Activated CD8-positive, alpha-beta memory T cell treated with anti-CD3 and anti-CD28 coated beads, Interleukin-2, amount 50 U/mL, for 24 hours (primary cell): Measurements from ENCODE around the gene TSC1.
"Not testable (repeated sequence)": the region's sequence is repeated elsewhere in the genome, so short reads cannot be mapped to it uniquely, and the experiment has no call there.

Experiments
- DNase-seq: peaks from one replicate; pipeline ENCODE4 v3.0.0-alpha.2; 2020; ENCODE audit errors: extremely low read depth

Gene TSC1

DNA sequence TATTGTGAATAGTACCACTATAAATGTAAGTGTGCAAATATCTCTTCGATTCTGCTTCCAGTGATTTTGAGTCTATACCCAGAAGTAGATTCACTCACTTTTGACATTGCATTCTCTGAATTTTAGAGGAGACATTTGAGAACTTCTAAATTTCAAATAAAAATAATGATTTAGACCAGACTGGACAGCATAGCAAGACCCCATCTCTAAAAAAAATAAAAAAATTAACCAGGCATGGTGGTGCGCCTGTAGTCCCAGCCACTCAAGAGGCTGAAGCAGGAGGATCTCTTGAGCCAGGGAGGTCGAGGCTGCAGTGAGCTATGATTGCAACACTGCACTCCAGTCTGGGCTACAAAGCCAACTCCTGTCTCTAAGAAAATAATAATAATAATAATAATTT is 32.2 kb upstream of the TSC1 start:
- DNase-seq, result no peak

DNA sequence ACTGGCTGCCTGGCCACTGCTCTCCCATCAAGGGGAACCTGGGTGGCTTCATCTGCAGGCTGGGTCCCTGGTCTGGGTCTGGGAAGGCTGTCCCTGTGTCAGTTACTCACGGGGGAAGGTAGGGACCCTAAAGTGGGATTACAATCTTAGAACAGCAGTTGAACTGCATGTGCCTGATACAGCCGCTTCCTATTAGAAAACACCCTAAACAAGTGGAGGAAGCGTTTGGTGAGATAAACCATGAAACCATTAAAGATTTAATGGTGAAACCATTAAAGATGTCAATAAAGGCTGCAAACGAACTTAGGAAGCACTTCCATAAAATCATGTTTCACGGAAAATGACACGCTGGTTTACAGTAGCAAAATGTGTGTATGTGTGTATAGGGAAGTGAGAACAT is 31.5 kb upstream of the TSC1 start:
- no peak for DNase-seq

DNA sequence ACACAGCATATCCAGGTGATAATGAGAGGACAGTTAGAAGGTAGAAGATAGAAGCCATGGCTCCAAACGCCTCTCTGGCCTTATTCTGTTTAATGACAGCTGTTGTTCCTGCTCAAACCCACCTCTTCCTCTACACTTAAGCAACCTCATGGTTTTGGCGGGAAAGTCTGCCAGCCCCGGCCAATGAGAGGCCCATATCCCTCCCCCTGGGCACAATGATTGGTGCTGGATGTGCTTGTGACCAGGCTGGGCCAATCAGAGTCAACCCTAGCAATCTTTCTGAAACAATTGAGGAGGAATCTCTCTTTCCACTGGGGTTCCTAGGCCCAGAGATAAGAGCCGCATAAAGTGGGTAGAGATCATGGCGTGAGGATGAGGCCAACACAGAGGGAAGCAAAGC is 29.3 kb upstream of the TSC1 start:
- no peak for DNase-seq

DNA sequence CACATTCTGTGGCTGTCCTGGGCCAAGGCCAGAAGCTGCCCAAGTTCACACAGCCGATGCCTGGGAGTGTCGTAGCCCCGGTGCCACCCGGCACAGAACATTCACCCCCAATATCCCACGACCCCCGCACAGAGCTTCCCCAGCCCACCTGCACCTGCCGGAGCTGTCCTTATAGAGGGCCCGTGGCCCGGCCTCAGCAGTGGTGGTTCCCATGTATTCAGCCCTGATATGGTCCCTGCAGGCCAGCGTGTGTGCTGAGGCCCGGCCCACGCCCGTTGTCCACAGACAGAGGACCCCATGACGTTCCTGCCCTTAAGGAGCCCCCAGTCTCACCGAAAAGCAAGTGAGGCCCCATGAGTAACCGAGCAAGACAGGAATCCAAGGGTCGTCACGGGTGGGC is 28.8 kb upstream of the TSC1 start:
- DNase-seq, result no peak

DNA sequence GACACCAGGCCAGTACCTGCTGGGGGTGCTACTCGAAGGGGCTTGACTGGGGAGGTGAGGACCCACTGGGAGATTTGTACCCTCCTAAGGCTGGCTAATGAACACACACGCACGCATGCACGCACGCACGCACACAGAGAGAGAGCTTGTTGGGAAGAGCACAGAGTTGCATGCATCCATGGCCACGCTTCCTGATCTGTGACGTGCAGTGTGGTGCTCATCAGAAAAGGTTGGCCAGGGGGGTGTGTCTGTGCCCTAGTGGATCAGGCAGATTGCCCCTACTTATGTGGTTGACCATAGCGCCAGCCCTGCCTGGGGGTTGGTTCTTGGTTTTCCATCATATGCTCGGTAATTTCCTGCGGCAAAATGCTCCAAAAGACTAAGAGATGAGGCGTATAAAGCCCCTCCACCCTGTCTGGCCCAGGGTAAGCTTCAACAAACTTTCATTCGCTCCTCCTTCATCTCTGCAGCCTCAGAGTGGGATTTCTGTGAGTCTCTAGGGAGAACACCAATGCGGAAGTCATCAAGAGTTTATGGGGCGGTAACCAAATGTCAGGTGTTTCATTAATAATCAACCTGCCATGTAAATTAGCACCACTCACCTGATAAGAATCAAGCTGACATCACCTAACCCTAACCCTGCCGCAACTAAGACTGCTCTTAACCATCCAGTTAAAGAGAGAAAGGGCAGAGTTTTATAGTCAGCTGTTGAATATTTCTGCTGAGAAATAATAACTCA is 26.1 kb upstream of the TSC1 start:
- DNase-seq, result no peak

DNA sequence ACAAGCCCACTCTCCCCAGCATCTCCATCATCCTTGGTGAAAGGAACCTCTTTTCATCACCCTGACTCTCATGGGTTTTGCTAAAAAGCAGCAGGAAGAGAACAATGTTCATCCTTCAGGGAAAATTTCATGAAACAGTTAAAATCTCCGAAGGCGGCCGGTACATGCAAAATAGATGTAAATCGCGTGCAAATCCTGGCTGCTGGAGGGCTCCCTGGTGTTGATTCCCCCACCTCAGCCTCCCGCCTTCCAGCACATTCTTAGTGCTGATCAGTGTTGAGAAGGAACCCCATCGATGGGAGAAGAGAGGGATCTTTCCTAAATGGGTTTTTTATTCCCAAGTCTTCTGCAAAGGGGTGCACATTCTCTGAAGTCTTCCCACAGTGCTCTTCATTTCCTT is 25.4 kb upstream of the TSC1 start:
- no peak for DNase-seq

DNA sequence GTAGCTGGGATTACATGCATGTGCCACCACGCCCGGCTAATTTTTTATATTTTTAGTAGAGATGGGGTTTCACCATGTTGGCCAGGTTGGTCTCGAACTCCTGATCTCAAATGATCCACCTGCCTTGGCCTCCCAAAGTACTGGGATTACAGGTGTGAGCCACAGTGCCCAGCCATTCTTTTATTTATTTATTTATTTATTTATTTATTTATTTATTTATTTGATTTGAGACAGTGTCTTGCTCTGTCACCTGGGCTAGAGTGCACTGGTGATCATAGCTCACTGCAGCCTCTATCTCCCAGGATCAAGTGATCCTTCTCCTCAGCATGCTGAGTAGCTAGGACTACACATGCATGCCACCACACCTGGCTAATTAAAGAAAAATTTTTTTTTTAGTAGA is 23.5 kb upstream of the TSC1 start:
- not testable (repeated sequence) for DNase-seq

DNA sequence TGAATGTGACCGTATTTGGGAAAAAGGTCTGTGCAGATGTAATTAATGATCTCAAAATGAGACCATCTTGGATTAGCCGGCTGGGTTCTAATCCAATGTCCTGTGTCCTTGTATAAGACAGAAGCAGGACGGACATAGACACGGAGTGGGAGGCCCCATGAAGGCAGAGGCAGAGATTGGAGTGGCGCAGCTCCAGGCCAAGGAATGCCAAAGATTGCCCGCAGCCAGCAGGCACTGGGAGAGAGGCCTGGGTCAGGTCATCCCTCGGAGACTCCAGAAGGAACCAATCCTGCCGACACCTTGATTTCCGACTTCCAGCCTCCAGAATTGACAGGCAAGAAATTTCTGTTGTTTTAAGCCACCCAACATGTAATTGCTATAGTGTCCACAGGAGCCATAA is 21.1 kb upstream of the TSC1 start:
- DNase-seq, result no peak

DNA sequence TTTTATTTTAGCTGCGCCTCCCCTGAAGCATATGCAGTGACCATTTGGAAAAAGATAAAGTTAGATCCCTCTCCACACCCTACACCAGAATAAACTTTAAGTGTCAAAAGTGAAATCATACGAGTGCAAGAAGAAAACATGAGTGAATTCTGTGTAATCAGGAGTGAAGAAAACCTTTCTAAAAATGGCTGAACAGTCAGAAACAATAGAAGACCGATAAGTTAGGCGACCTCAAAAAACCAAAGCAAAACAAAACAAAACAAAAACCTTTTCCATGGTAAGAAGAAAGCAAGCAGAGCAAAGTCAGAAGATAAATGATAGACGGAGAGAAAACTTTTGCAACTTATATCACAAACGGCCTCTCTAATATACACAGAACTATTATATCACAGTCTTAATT is 16.6 kb upstream of the TSC1 start:
- no peak for DNase-seq

DNA sequence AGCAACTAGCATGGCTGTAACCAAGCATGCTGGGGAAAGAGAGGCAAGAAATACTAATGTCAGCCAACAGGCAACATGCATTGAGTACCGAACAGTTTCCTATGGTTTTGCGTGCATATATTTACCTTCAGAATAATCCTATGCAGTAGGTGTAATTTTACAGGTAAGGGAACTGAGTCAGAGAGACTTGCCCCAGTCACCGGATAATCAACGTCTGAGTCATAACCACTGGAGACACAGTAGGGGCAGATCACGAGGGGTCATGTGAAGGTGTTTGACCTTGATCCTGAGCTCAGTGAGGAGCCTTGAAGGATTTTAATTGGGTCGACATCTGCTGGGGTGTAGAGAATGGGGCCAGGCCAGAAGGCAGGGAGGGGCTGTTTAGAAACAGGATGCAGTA is 13.4 kb upstream of the TSC1 start:
- DNase-seq, result no peak

DNA sequence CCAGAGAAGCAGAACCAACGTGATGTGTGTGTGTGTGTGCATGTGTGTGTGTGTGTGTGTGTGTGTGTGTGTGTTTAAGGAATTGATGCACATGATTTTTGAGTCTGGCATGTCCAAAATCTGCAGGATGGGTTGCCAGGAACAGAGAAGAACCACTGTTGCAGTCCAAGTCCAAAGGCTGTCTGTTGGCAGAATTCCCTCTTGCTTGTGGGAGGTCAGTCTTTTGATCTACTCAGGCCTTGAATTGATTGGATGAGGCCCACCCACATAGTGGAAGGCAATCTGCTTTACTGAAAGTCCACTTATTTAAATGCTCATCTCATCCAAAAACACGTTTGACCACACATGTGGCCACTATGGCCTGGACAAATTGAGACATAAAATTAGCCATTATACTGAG is 11.4 kb upstream of the TSC1 start:
- no peak for DNase-seq

DNA sequence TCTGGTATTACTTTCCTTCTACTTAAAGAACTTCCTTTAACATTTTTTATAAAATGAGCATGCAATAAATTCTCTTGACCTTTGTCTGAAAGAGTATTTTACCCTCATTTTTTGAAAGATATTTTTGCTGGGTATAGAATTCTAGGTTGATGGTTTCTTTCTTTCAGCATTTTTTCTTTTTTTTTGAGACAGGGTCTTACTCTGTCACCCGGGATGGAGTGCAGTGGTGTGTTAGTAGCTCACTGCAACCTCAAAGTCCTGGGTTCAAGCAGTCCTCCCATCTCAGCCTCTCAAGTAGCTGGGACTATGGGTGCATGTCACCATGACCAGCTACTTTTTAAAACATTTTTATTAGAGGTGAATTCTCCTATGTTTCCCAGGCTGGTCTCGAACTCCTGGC is 10.7 kb upstream of the TSC1 start:
- DNase-seq, result no peak

DNA sequence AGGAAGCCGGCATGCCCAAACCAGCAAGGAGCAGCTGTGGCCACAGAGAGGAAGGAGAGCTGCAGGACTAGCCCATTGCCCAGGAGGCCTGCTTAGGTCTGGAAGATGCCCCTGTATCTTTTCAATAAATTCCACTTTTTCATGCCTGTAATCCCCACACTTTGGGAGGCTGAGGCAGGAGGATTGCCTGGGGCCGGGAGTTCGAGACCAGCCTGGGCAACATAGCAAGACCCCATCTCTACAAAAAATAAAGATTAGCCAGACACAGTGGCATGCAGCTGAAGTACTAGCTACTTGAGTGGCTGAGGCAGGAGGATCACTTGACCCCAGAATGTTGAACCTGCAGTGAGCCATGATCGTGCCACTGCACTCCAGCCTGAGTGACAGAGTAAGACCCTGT is 5.3 kb upstream of the TSC1 start:
- DNase-seq, result no peak

DNA sequence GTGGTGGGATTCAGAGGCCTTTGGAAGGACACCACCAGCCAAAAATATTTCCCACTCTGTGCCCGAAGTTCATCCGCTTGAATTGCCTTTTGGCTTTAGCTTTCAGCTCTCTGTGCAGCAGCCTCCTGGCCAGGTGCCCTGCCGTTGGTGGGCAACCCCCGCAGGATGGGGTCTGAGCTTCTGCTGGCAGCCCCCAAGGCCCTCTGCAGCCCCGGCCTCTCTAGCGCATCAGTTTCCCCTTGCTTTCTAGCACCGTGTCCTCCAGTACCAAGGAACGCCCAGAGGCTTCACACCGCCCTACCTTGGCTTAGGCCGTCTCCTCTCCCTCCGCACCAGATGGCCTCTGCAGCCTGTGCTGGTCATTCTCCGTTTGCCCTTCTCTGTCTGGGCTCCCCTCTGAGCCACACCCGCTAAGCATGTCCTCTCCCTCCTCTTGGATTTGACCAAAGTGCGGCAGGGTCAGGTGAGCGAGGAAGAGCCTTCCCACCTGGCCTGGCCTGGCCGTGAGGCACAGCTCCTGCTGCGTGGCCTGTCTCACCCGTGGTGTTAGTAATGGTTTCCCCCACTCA is 4.2 kb upstream of the TSC1 start:
- DNase-seq, result no peak

DNA sequence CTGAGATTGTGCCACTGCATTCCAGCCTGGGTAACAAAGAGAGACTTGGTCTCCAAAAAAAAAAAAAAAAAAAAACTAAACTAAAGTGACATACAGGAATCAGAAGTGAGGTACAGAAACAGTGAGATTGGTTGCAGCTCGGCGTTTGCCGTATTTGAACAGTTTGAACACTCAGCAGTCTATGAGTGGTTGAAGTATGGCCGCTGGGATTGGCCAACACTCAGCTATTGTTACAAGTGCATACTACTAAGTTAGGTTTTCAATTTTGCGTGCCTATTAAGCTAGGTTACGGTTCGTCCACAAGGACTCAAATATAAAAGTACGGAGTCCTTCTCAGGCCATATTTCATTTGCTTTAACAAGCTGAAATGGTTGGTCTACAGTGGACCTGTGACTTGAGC is 3.3 kb upstream of the TSC1 start:
- no peak for DNase-seq

DNA sequence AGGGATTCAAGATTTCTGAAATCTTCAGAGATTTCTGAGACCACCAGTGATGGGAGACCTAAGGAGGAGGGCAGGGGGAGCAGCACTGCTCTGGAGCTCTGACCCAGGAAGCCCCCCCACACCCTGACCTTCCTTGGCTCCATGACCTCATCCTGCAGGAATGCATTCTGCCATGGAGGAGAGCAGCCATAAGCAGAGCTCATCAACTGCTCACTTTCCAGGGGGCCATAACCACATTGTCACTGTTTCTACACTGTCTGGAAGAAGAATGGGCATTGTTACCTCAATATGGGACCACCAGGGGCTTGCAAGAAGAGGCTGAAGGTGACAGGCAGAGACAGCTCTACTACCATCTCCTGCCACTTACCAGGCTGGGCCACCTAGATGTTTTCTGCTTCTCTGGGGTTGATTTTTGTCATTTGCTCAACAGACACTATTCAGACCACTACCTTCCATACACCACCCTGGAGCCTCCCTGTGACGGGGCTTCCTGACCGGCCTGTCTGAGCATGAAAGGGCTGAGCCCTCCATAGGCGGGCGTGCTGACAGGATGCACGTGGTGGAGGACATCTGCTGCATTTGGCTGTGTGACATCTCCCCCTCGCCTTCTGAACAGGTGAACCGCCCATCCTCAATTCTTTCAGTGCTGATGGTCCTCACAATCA is 2.3 kb upstream of the TSC1 start:
- DNase-seq, result no peak

DNA sequence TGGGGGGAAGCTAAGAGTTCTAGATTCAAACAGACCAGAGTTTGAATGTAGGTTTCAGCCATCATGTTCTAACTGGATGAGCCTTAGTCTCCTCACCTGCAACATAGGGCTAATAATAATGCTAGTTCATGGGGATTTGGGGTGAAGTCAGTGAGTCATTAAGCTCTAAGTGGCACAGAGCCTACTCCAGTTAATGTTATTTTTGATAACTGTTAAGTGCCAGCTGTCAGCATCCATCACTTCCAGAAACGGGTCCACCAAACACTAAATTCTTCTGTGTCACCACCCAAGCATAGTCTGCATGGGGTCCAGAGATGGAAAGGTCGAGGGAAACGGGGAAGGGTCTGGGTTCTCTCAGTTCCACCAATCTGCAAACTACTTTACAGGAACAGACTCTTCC is 1.8 kb upstream of the TSC1 start:
- no peak for DNase-seq

DNA sequence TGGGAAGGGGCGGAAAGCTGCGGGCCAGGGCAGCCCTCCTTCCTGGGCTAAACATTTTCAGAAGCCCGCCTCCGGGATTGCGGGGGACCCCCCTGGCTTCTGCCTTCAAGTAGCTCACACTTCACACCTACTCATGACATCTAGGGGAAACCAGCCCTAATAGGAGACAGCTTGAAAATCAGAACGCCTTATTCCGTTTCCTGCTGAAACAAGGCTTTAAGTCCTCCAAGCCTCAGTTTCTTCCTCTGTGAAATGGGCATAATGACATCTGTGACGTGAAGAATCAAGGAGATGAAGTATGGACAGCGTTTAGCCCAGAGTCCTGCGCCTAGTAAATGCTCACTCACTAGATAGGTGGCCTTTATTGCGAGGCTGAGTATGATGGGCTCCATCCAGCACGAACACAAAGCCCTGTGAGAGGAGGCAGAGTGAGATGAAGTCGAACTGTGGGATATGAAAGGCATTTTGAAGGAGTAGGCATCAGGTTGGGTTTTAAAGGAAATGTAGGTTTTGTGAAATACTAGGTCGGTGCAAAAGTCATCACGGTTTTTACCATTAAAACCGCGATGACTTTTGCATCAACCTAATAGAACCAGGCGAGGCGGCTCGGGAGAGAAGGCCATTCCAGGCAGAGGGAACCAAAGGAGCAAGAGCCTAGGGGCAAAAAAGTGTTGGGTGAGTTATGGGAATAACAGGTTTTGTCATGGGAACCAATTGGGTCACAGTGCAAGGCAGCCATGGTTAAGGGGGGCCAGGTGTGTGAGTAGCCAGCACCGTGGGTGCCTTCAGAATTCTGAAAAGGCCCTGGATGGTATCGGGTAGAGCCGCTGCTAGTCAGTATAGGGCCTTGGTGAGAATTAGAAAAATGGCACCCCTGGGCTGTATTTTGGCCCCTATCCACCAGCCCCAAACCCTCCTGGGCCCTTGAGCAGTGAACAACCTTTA is 1.0 kb upstream of the TSC1 start:
- no peak for DNase-seq

DNA sequence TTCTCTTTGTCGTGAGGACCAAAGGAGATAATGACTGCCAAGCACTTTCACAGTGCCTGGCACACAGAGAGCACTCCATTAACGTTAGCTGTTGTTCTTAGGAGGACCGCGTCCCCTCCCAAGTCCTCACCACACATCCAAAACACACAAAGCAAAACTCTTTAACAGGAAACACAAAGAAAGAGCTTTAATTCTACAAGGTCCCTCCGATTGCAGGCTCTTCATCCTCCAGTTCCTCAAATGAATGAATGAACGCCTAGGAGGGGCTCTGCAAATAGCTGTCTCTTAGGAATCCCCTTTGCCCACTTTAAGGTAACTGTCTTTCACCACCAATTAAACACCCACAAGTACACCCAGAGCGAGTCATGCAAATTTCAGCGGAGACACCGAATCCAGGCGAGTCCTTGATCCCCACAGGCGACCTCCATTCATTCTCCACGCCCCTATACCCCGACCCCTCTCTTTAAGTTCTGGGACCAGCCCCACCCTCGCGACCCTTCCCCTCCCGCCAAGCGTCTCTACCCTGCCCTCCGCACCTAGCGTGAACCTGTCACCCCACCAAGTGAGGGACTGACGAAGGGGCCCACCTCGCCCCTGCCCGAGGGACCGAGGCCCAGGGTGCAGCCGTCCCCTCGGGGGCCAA is 644 bp downstream of the TSC1 start:
- DNase-seq, result no peak

DNA sequence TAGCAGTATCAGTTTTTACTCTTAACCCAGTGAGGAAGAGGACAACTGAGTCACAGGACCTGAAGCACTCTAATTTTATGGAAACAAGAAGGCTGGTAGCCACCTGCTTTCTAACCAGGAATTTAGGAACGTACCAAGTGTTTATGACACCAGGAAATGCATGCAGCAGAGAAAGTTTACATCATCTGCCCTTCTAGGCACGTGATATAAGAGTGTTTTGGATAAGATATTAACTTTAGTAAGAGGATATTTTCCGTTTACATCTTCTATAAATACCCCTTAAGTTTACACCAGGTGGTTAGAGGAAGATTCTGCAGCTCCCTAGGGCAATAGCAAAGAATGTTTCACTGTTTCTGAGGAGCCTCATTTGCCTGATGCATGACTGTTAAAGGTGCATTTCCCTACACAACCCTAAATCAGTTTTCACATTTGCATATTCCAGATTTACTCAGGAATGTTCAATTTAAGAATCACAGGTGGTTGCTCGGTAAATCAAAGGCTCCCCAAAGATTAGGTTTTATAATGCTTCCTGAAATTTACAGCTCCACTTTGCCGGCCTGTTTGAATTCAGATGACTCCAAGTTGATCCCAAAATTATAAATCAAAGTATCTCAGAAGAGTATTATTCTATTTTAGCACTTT is 1.8 kb downstream of the TSC1 start:
- DNase-seq, result no peak

DNA sequence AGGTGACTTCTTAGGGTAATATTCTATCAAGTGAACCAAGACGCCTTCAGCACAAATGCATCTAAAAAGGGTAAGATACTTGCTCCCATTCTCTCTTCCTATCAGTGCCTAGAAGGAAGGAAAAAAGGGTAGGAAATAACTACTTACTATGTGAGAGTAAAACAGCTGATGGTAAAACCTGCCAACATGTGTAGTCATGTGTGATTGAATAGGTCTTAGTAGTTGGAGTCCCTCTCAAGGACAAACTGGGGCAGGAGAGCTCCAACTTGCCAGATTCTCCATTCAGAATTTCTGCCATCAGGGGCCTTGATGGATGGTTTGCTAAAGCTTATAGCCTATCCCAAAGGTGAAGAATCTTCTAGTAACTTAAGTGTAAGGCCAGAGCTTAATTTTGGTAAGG is 5.2 kb downstream of the TSC1 start:
- DNase-seq, result no peak
